ENCODE measurements around the gene CRIP2. TPM values are rescaled to one million over a fixed set of nuclear protein-coding genes. Genes with fewer than 3 reads are reported as not detected.

Gene CRIP2
- total RNA-seq, 3 donors from 2014 or later: 0.90 to 1.4 (median 0.91) TPM

DNA sequence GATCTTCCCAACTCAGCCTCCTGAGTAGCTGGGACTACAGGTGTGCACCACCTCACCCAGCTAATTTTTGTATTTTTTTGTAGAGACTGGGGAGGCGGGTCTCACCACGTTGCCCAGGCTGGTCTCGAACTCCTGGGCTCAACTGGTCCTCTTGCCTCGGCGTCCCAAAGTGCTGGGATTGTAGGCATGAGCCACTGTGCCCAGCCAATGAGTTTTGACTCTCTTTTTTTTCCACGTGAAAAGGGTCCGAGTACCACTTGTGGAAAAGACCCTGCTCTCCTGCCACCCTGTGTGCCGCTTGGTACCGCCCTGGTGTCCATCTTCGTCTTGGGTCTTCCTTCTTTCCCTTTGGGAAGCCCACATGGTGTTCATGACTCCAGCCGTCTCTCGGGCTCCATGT is 34.0 kb downstream of the CRIP2 start:
- H3K4me3 Mint-ChIP-seq: no peak overlapping the region
- no peaks in the 10 kb centered on the region for H3K4me1 Mint-ChIP-seq (ENCODE audit: low read depth)
- ATAC-seq: no peak

GRCh38 chr14:105517096-105517495 is 42.5 kb downstream of the CRIP2 start:
- ATAC-seq (no peak), DNase-seq (no peak)
- peaks cover 40% of the 10 kb centered on the region for H3K27me3 Mint-ChIP-seq (ENCODE audit: low read depth)
- H3K9me3 Mint-ChIP-seq: no peaks in the 10 kb centered on the region
- no peak overlapping the region for H3K4me3 Mint-ChIP-seq
- no peaks in the 10 kb centered on the region for H3K36me3 Mint-ChIP-seq (ENCODE audit: insufficient read depth)
- H3K4me1 Mint-ChIP-seq (ENCODE audit: low read depth): no peaks in the 10 kb centered on the region

More for the DNA sequence above, 34.0 kb downstream of the CRIP2 start:
- H3K36me3 Mint-ChIP-seq (ENCODE audit: insufficient read depth): no peaks in the 10 kb centered on the region
- H3K27me3 Mint-ChIP-seq (ENCODE audit: low read depth): peaks cover 31% of the 10 kb centered on the region
- no peaks in the 10 kb centered on the region for H3K9me3 Mint-ChIP-seq
- no peak for DNase-seq

DNA sequence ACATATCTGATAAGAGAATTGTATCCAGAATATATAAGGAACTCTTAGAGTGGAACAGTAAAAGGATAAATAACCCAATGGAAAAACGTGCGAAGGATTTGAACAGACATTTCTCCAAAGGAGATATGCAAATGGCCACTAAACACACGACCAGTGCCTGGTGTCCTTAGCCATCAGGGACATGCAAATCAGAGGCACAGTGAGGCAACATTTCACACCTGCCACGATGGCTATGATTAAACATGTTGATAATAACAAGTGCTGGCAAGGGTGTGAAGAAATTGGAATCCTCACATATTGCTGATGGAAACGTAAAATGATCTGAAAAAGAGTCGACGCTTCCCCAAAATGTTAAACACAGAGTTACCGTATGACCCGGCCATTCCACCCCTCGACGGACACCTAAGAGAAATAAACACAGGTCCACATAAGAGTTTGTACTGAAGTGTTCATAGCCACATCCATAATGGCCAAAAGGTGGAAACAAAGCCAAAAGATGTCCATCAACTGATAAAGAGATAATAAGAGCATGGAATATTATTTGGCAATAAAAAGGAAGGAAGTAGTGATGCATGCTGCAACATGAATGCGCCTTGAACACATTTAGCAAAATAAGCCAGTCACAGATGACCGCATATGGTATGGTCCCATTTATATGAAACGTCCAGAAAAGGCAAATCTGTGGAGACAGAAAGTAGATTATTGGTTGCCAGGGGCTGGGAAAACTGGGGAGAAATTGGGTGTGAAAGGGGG is 45.5 kb downstream of the CRIP2 start:
- Mint-ChIP-seq H3K9me3 (no peaks in the 10 kb centered on the region), H3K36me3 (ENCODE audit: insufficient read depth) (no peaks in the 10 kb centered on the region), H3K4me3 (no peak overlapping the region), H3K4me1 (ENCODE audit: low read depth) (no peaks in the 10 kb centered on the region), H3K27me3 (ENCODE audit: low read depth) (peaks cover 27% of the 10 kb centered on the region)
- no peak for DNase-seq
- ATAC-seq: no peak

GRCh38 chr14:105525326-105525725 is 50.7 kb downstream of the CRIP2 start:
- Mint-ChIP-seq H3K36me3 (ENCODE audit: insufficient read depth) (no peaks in the 10 kb centered on the region), H3K4me1 (ENCODE audit: low read depth) (peaks cover 18% of the 10 kb centered on the region), H3K4me3 (peak overlapping the region; percentile 54), H3K27me3 (ENCODE audit: low read depth) (peaks cover 5% of the 10 kb centered on the region), H3K9me3 (no peaks in the 10 kb centered on the region)
- no peak for DNase-seq
- no peak for ATAC-seq

DNA sequence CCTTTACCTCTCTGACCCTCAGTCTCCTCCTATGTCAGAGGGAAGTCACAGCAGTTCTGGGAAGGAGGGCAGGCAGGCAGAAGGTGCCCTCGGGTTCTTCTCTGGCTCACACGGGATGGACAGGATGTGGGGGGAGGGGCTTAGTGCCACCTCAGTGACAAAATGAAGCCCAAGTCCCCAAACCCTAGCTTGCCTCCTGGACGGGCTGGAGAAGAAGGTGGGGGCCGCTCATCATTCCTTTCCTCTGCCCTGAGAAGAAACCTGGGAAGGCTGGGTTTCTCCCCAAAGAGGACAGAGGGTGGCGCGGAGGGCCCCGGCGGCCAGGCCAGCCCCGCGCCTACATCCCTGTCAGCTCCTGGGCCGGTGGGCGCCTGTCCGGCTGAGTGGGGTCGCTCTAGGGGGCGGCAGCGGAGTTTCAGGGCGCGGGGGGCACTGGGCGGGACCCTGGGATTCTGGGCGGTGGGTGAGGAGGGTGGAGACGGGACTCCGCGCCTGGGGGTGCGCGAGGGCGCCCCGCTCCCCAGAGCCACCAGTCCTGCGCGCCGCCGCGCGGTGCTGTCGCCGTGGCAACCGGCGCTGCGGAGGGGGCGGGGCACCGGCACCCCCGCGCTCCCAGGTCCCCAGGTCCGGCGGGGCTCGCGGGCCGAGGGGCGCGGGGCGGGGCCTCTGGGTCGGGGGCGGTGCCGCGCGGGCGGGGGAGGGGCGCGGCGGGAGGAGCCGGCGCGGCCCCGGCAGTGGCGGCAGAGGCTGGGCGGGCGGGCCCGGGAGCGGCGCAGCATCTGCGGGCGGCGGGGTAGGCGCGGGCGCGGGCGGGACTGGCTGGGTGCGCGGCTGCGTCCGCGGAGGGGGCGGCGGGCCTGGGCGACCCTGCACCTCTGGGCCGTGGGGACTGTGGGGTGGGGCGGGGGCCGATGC is 51.5 kb downstream of the CRIP2 start, which contains the start of gene TMEM121:
TSS of gene TMEM121 (plus strand) at position 723 of the 915 bp plus-strand sequence. CDS start 2,252 bp downstream, outside the sequence.
- Mint-ChIP-seq H3K9me3 (no peaks in the 10 kb centered on the region), H3K36me3 (ENCODE audit: insufficient read depth) (no peaks in the 10 kb centered on the region), H3K4me3 (peak within 1 kb of the TSS; percentile 77), H3K27me3 (ENCODE audit: low read depth) (peaks cover 3% of the 10 kb centered on the region), H3K4me1 (ENCODE audit: low read depth) (peaks cover 19% of the 10 kb centered on the region)
- DNase-seq: no peak
- peak; percentile 11 to 14 for ATAC-seq

- Mint-ChIP-seq H3K36me3 (ENCODE audit: insufficient read depth) (no peaks in the 10 kb centered on the region), H3K27me3 (ENCODE audit: low read depth) (peaks cover 3% of the 10 kb centered on the region), H3K4me3 (peak overlapping the region; percentile 77), H3K4me1 (ENCODE audit: low read depth) (peaks cover 19% of the 10 kb centered on the region), H3K9me3 (no peaks in the 10 kb centered on the region)
- DNase-seq: no peak
- no peak for ATAC-seq
These were observed 52.3 kb downstream of the CRIP2 start for GRCh38 chr14:105526776-105527380.

DNA sequence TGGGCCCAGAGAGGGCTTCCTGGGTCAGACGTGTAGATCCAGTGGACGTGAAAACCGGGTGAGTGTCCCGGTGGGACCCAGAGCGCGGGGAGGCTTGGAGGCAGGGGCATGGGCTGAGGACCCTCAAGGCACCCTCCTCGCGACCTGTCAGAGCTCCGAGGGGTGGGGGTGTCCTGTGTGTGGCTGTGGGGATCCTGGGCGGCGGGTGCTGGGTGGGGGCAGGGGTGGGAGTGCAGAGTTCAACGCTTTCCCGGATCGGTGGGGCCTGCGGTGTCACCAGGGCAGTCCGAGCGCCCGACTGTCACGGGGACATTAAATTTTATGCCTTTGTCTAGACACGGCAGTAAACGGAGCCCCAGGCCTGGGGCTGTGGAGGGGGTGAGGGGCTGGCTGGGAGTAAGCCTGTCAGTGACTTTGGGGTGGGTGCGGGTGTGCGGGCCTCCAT is 52.8 kb downstream of the CRIP2 start:
- Mint-ChIP-seq H3K4me1 (ENCODE audit: low read depth) (peaks cover 19% of the 10 kb centered on the region), H3K36me3 (ENCODE audit: insufficient read depth) (no peaks in the 10 kb centered on the region), H3K27me3 (ENCODE audit: low read depth) (peaks cover 3% of the 10 kb centered on the region), H3K9me3 (no peaks in the 10 kb centered on the region), H3K4me3 (peak overlapping the region; percentile 77)
- no peak for ATAC-seq
- DNase-seq: no peak

DNA sequence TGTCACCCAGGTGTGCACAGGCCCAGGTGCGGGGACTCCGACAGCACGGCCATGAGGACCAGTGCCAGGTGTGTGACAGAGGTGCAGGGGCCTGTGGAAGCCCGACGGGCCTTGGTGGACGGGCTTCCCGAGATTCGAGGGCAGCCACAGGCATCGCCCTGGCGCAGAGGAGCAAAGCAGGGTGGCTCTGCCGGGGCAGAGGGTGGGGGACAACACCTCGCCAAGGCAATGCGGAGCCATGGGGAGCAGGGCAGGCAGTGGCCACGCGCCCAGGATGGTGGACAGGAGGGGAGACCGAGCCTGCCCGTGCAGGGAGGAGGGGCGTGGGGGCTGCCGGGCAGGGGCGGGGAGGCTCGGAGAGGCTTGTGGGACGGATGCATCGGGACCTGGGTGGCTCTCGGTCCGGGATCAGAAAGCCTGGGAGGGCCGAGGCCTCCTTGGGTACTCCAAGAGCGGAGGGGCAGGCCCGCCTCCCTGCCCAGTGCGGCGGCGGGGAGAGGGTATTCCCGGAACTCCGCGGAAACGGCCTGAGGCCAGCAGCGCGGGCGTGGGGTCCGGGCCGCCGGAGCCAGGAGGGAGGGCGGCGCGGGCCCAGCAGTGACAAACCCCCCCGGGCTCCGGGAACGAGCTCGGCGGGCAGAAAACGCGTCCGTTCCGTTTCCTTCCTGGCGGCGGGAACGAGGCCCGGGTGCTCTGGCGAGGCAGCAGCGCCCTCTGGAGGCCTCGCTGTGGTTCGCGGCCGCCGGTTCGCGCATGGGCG is 53.4 kb downstream of the CRIP2 start:
- H3K9me3 Mint-ChIP-seq: no peaks in the 10 kb centered on the region
- no peaks in the 10 kb centered on the region for H3K36me3 Mint-ChIP-seq (ENCODE audit: insufficient read depth)
- ATAC-seq (peak; percentile 69 to 72), DNase-seq (peak; percentile 76)
- peak overlapping the region; percentile 77 for H3K4me3 Mint-ChIP-seq
- H3K27me3 Mint-ChIP-seq (ENCODE audit: low read depth): peaks cover 3% of the 10 kb centered on the region
- peaks cover 22% of the 10 kb centered on the region for H3K4me1 Mint-ChIP-seq (ENCODE audit: low read depth)

GRCh38 chr14:105528586-105529318 is 54.1 kb downstream of the CRIP2 start:
- H3K4me1 Mint-ChIP-seq (ENCODE audit: low read depth): peaks cover 22% of the 10 kb centered on the region
- DNase-seq (peak; percentile 53), ATAC-seq (peak; percentile 69 to 70)
- H3K27me3 Mint-ChIP-seq (ENCODE audit: low read depth): peaks cover 3% of the 10 kb centered on the region
- peak overlapping the region; percentile 81 for H3K4me3 Mint-ChIP-seq
- no peaks in the 10 kb centered on the region for H3K36me3 Mint-ChIP-seq (ENCODE audit: insufficient read depth)
- no peaks in the 10 kb centered on the region for H3K9me3 Mint-ChIP-seq

GRCh38 chr14:105529319-105529568 is 54.6 kb downstream of the CRIP2 start:
- Mint-ChIP-seq H3K4me1 (ENCODE audit: low read depth) (peaks cover 22% of the 10 kb centered on the region), H3K4me3 (peak overlapping the region; percentile 81), H3K36me3 (ENCODE audit: insufficient read depth) (no peaks in the 10 kb centered on the region), H3K27me3 (ENCODE audit: low read depth) (peaks cover 3% of the 10 kb centered on the region), H3K9me3 (no peaks in the 10 kb centered on the region)
- DNase-seq: no peak
- peak; percentile 15 to 30 for ATAC-seq

Other genes with a start within 250 kb of the CRIP2 start
- gene BTBD6, start 226.3 kb upstream of the CRIP2 start, total RNA-seq: 10 to 100 TPM; 29.4 to 33.9 (median 33.0) TPM
- 10 to 100 TPM; 33.5 to 36.4 (median 35.4) TPM for gene BRF1, start 173.8 kb upstream of the CRIP2 start, total RNA-seq
- gene PACS2, start 160.1 kb upstream of the CRIP2 start, total RNA-seq: 10 to 100 TPM; 23.1 to 27.2 (median 24.8) TPM
- gene TEX22, start 76.3 kb upstream of the CRIP2 start, total RNA-seq: 1 to 10 TPM in 2 of 3 donors, under 1 TPM in 1; 0.71 to 1.7 (median 1.2) TPM
- 100 to 1,000 TPM; 154 to 166 (median 154) TPM for gene MTA1, start 55.0 kb upstream of the CRIP2 start, total RNA-seq
- gene CRIP1, start 12.1 kb downstream of the CRIP2 start, total RNA-seq: 10 to 100 TPM; 24.9 to 43.9 (median 33.5) TPM
- 10 to 100 TPM; 53.7 to 58.7 (median 57.8) TPM for gene TEDC1, start 16.4 kb downstream of the CRIP2 start, total RNA-seq
- 10 to 100 TPM; 14.4 to 24.6 (median 19.5) TPM for gene TMEM121, start 51.8 kb downstream of the CRIP2 start, total RNA-seq

Measured in activated T-cell treated with anti-CD3 and anti-CD28 coated beads, Interleukin-2, amount 50 U/mL, for 4 hours (primary cell).